Measurements from ENCODE around the gene CCDC167. TPM values are rescaled to one million over a fixed set of nuclear protein-coding genes. Genes with fewer than 3 reads are reported as not detected.

CCDC167 gene
- total RNA-seq, 1 experiment from 2014 or later: 31.5 TPM

GRCh38 chr6:37512400-37513011 is 12.8 kb upstream of the CCDC167 start:
- TF ChIP-seq EZH2 (IDR thresholded peaks at IDR 0.05; ENCODE audit: borderline replicate concordance, low read depth, low read length, poor library complexity, severe bottlenecking) (no peak), CTCF (conservative IDR thresholded peaks at IDR 0.05; ENCODE audit: low read depth, low read length) (no peak)
- CTCF ChIA-PET: no interaction called here
- POLR2A ChIA-PET (ENCODE audit: low non-redundant PET): no interaction called here
- H3K4me1 ChIP-seq (ENCODE audit: insufficient read depth, low read length, poor library complexity, severe bottlenecking): no peaks in the 10 kb centered on the region
- H3K27me3 ChIP-seq (replicated peaks; ENCODE audit: insufficient read depth, low read depth, low read length, poor library complexity): no peaks in the 10 kb centered on the region
- no peak overlapping the region for H3K4me3 ChIP-seq (ENCODE audit: low read depth, low read length, poor library complexity, severe bottlenecking)
- no peak overlapping the region for H3K27ac ChIP-seq (ENCODE audit: low read depth, low read length, poor library complexity, severe bottlenecking)
- BruUV-seq (replicated peaks): no TSS peak
- H3K9me3 ChIP-seq (ENCODE audit: low read depth, low read length, poor library complexity, severe bottlenecking): no peaks in the 10 kb centered on the region
- DNase-seq (ENCODE audit: low spot score): no peak
- no peaks in the 10 kb centered on the region for H3K36me3 ChIP-seq (ENCODE audit: insufficient read depth, low read length, poor library complexity, severe bottlenecking)
- intact Hi-C loops (cut with micrococcal nuclease; ENCODE audit: unreplicated experiment): no loop called here

- Histone ChIP-seq H3K4me3 (ENCODE audit: low read depth, low read length, poor library complexity, severe bottlenecking) (no peak overlapping the region), H3K4me1 (ENCODE audit: insufficient read depth, low read length, poor library complexity, severe bottlenecking) (no peaks in the 10 kb centered on the region), H3K27me3 (replicated peaks; ENCODE audit: insufficient read depth, low read depth, low read length, poor library complexity) (no peaks in the 10 kb centered on the region), H3K9me3 (ENCODE audit: low read depth, low read length, poor library complexity, severe bottlenecking) (no peaks in the 10 kb centered on the region), H3K27ac (ENCODE audit: low read depth, low read length, poor library complexity, severe bottlenecking) (no peak overlapping the region), H3K36me3 (ENCODE audit: insufficient read depth, low read length, poor library complexity, severe bottlenecking) (no peaks in the 10 kb centered on the region)
- no TSS peak for BruUV-seq (replicated peaks)
- intact Hi-C loops (cut with micrococcal nuclease; ENCODE audit: unreplicated experiment): no loop called here
- TF ChIP-seq CTCF (conservative IDR thresholded peaks at IDR 0.05; ENCODE audit: low read depth, low read length): no peak
- TF ChIP-seq EZH2 (IDR thresholded peaks at IDR 0.05; ENCODE audit: borderline replicate concordance, low read depth, low read length, poor library complexity, severe bottlenecking): no peak
- CTCF ChIA-PET: no interaction called here
- POLR2A ChIA-PET (ENCODE audit: low non-redundant PET): no interaction called here
- DNase-seq (ENCODE audit: low spot score): no peak
Measured at GRCh38 chr6:37511910-37512399, 12.3 kb upstream of the CCDC167 start.

GRCh38 chr6:37511201-37511600 is 11.5 kb upstream of the CCDC167 start:
- Histone ChIP-seq H3K4me1 (ENCODE audit: insufficient read depth, low read length, poor library complexity, severe bottlenecking) (no peaks in the 10 kb centered on the region), H3K36me3 (ENCODE audit: insufficient read depth, low read length, poor library complexity, severe bottlenecking) (no peaks in the 10 kb centered on the region), H3K9me3 (ENCODE audit: low read depth, low read length, poor library complexity, severe bottlenecking) (no peaks in the 10 kb centered on the region), H3K27me3 (replicated peaks; ENCODE audit: insufficient read depth, low read depth, low read length, poor library complexity) (no peaks in the 10 kb centered on the region), H3K4me3 (ENCODE audit: low read depth, low read length, poor library complexity, severe bottlenecking) (no peak overlapping the region), H3K27ac (ENCODE audit: low read depth, low read length, poor library complexity, severe bottlenecking) (no peak overlapping the region)
- BruUV-seq (replicated peaks): no TSS peak
- TF ChIP-seq EZH2 (IDR thresholded peaks at IDR 0.05; ENCODE audit: borderline replicate concordance, low read depth, low read length, poor library complexity, severe bottlenecking) (no peak), CTCF (conservative IDR thresholded peaks at IDR 0.05; ENCODE audit: low read depth, low read length) (no peak)
- intact Hi-C loops (cut with micrococcal nuclease; ENCODE audit: unreplicated experiment): no loop called here
- CTCF ChIA-PET: no interaction called here
- no peak for DNase-seq (ENCODE audit: low spot score)
- POLR2A ChIA-PET (ENCODE audit: low non-redundant PET): no interaction called here

Data from A673 (cell line).